Measurements from ENCODE around the gene RXFP4. TPM values are rescaled to one million over a fixed set of nuclear protein-coding genes. Genes with fewer than 3 reads are reported as not detected.
A peak's percentile ranks its signal among the peaks of the same experiment; 100 is the strongest.

The RXFP4 gene
- total and polyA plus RNA-seq, 9 of the 15 experiments (the other 6 are each of a cell fraction or from before 2014, with no cell fraction given), result 0.64 TPM; not detected in 8

GRCh38 chr1:155976062-155976912 is 34.8 kb downstream of the RXFP4 start (continued):
- TF ChIP-seq ZNF398 (CRISPR knock-in tag; IDR thresholded peaks at IDR 0.05), result no peak
- 0 out of 2 replicates have a peak, but pooled peaks have one; percentile 32 for TF ChIP-seq ZBTB5 (IDR thresholded peaks at IDR 0.05)
- TF ChIP-seq ZNF280B (CRISPR knock-in tag; IDR thresholded peaks at IDR 0.05), result no peak
- no peak for TF ChIP-seq ZNF263 (CRISPR knock-in tag; IDR thresholded peaks at IDR 0.05; ENCODE audit: borderline replicate concordance)
- TF ChIP-seq CHD1 (IDR thresholded peaks at IDR 0.05; ENCODE audit: low read length), result no peak
- TF ChIP-seq NFXL1 (CRISPR knock-in tag; IDR thresholded peaks at IDR 0.05), result no peak
- no peak for TF ChIP-seq MCM3 (IDR thresholded peaks at IDR 0.05)
- TF ChIP-seq SMARCA5 (IDR thresholded peaks at IDR 0.05), result no peak
- no peak for TF ChIP-seq THAP7 (CRISPR knock-in tag; IDR thresholded peaks at IDR 0.05)
- TF ChIP-seq UBTF (IDR thresholded peaks at IDR 0.05; ENCODE audit: borderline replicate concordance in 1 of 2, low read depth in 2 of 2, low read length in 2 of 2), result peak; percentile 26 to 39; a peak in 1 of 4 replicates
- peak; percentile 90 for TF ChIP-seq NFIC (IDR thresholded peaks at IDR 0.05)
- no peak for TF ChIP-seq JUN (IDR thresholded peaks at IDR 0.05; ENCODE audit: borderline replicate concordance, low read depth, low read length)
- TF ChIP-seq JUN (CRISPR knock-in tag; IDR thresholded peaks at IDR 0.05; ENCODE audit: borderline replicate concordance), result no peak
- TF ChIP-seq CBFA2T3 (IDR thresholded peaks at IDR 0.05), result 0 out of 2 replicates have a peak, but pooled peaks have one; percentile 5
- no peak for TF ChIP-seq TCFL5 (CRISPR knock-in tag; conservative IDR thresholded peaks at IDR 0.05)
- no peak for TF ChIP-seq DACH1 (IDR thresholded peaks at IDR 0.05; ENCODE audit: partially characterized antibody)
- no peak for TF ChIP-seq FOXJ3 (CRISPR knock-in tag; IDR thresholded peaks at IDR 0.05)
- no peak for TF ChIP-seq HMBOX1 (IDR thresholded peaks at IDR 0.05)
- TF ChIP-seq ZNF232 (CRISPR knock-in tag; IDR thresholded peaks at IDR 0.05), result no peak
